A549 (cell line): Measurements from ENCODE around the gene GPC1. TPM values are rescaled to one million over a fixed set of nuclear protein-coding genes. Genes with fewer than 3 reads are reported as not detected.
A peak's percentile ranks its signal among the peaks of the same experiment; 100 is the strongest.

ENCODE experiments used
- ATAC-seq, 2 experiments: fragments of 200-7000 bp in 1 of 2; fragments of >200 bp in 1 of 2; cut with Nextera tagmentation in 1 of 2; cut with Tn5 transposase in 1 of 2; 3 replicates each; pipeline versions ENCODE4 v1.8.0 to v1.9.1; 2018 to 2020; ENCODE audit warnings: mild to moderate bottlenecking in 1 of 2, moderate library complexity in 1 of 2
- CTCF ChIA-PET: fragments of 300-600 bp; sonication (Branson Sonifier 250); formaldehyde crosslinking; extraction: SDS; loops from one replicate; lab custom pipeline; 2021; ENCODE audit warnings: antibody characterized with exemption, inconsistent platforms; lab: Yijun Ruan, JAX
- POLR2A ChIA-PET: fragments of 350-600 bp; formaldehyde crosslinking; extraction: SDS; loops from one replicate; lab custom pipeline; 2021; ENCODE audit warnings: antibody characterized with exemption, inconsistent platforms; lab: Yijun Ruan, JAX
- DNase-seq, 2 experiments: peaks; one replicate each; pipeline versions ENCODE4 v3.0.0 to v3.0.0-alpha.2; 2011 to 2016; ENCODE audit warnings: low read depth in 1 of 2, low spot score in 1 of 2
- FAIRE-seq: peaks from 2 replicates; lab custom pipeline; 2011; peaks lifted over from hg19 to GRCh38; lab: Jason Lieb, UNC
- H3K27ac ChIP-seq, 2 experiments: fragments of >200 bp; sonication (Bioruptor Twin); formaldehyde crosslinking; 3 replicates each; pipeline ENCODE4 v1.5.1; 2016 to 2017
- H3K4me1 ChIP-seq: fragments of >200 bp; sonication (Bioruptor Twin); formaldehyde crosslinking; 3 replicates; pipeline ENCODE4 v1.6.1; 2016
- H3K4me2 ChIP-seq: fragments of >200 bp; sonication (Bioruptor Twin); formaldehyde crosslinking; 3 replicates; pipeline ENCODE4 v1.6.1; 2016
- H3K4me3 ChIP-seq: fragments of >200 bp; sonication (Bioruptor Twin); formaldehyde crosslinking; 3 replicates; pipeline ENCODE4 v1.5.1; 2016
- H3K9me3 ChIP-seq: fragments of >200 bp; sonication (Bioruptor Twin); formaldehyde crosslinking; 3 replicates; pipeline ENCODE4 v1.6.1; 2016
- CBX2 ChIP-seq: fragments of 200-600 bp; sonication (generic); IDR thresholded peaks from 2 replicates; pipeline ENCODE4 v1.6.1; 2016; ENCODE audit warnings: low read depth, mild to moderate bottlenecking, borderline replicate concordance
- CBX8 ChIP-seq: fragments of 200-600 bp; sonication (generic); IDR thresholded peaks from 2 replicates; pipeline ENCODE4 v1.6.1; 2016
- CEBPB ChIP-seq, 2 experiments: fragments of >200 bp in 1 of 2; sonication (Bioruptor Twin) in 1 of 2; formaldehyde crosslinking in 1 of 2; IDR thresholded peaks; 2 replicates each; pipeline ENCODE4 v1.6.1; 2012 to 2016
- CHD4 ChIP-seq: fragments of 200-600 bp; sonication (generic); IDR thresholded peaks from 2 replicates; pipeline ENCODE4 v1.6.1; 2016; ENCODE audit warnings: antibody characterized with exemption, mild to moderate bottlenecking, borderline replicate concordance
- CTCF ChIP-seq: fragments of >200 bp; sonication (Bioruptor Twin); formaldehyde crosslinking; IDR thresholded peaks from 3 replicates; pipeline ENCODE4 v1.5.1; 2016
- EHMT2 ChIP-seq: fragments of 200-600 bp; sonication (generic); IDR thresholded peaks from 2 replicates; pipeline ENCODE4 v1.6.1; 2016; ENCODE audit warnings: antibody characterized with exemption, low read depth, mild to moderate bottlenecking, moderate library complexity
- EP300 ChIP-seq, 2 experiments: fragments of >200 bp; sonication (Bioruptor Twin); formaldehyde crosslinking; IDR thresholded peaks; 2 replicates in 1 of 2; 3 replicates in 1 of 2; pipeline ENCODE4 v1.6.1; 2016 to 2017
- HES2 ChIP-seq: fragments of >200 bp; sonication (Bioruptor Twin); formaldehyde crosslinking; IDR thresholded peaks from 2 replicates; pipeline ENCODE4 v1.6.1; 2016
- KDM1A ChIP-seq: fragments of 200-600 bp; sonication (generic); IDR thresholded peaks from 2 replicates; pipeline ENCODE4 v1.6.1; 2016; ENCODE audit warnings: low read depth, mild to moderate bottlenecking
- KDM5A ChIP-seq: fragments of 200-600 bp; sonication (generic); IDR thresholded peaks from 2 replicates; pipeline ENCODE4 v1.6.1; 2016; ENCODE audit warnings: antibody characterized with exemption, mild to moderate bottlenecking
- NR3C1 ChIP-seq: fragments of >200 bp; sonication (Bioruptor Twin); formaldehyde crosslinking; IDR thresholded peaks from 3 replicates; pipeline ENCODE4 v1.6.1; 2017
- REST ChIP-seq: fragments of 200-600 bp; sonication (generic); IDR thresholded peaks from 2 replicates; pipeline ENCODE4 v1.6.1; 2016; ENCODE audit warnings: antibody characterized with exemption, mild to moderate bottlenecking, moderate library complexity
- RNF2 ChIP-seq: fragments of 200-600 bp; sonication (generic); IDR thresholded peaks from 2 replicates; pipeline ENCODE4 v1.6.1; 2016; ENCODE audit warnings: low read depth, mild to moderate bottlenecking, antibody characterized with exemption, moderate library complexity, borderline replicate concordance
- WGBS: methylation state at CpG from one replicate; pipeline ENCODE4 v1.1.6; 2017; ENCODE audit errors: missing lambda C conversion rate; 5-methylcytosine and 5-hydroxymethylcytosine counted together
- polyA plus RNA-seq, 4 experiments: library from polyadenylated mRNA; depleted of rRNA in 3 of 4; stranded (reverse); fragments of >200 nt; fragmentation: RNase III in 1 of 4; extraction: RNeasy Plus Mini Kit Qiagen cat#74134 plus additional on column Dnase treatment in 1 of 4; gene quantifications; 2 replicates in 3 of 4; 3 replicates in 1 of 4; pipeline ENCODE4 v1.2.3, GENCODE V29; 2011 to 2017

Gene GPC1
- polyA plus RNA-seq, 2 of the 4 experiments (the other 2 are of a cell fraction) = 19.8 to 97.7 TPM

GRCh38 chr2:240399419-240400324 is 35.8 kb upstream of the GPC1 start:
- Histone ChIP-seq H3K4me3 (no peak overlapping the region), H3K9me3 (no peaks in the 10 kb centered on the region), H3K4me1 (no peaks in the 10 kb centered on the region), H3K4me2 (no peak overlapping the region), H3K27ac (peak overlapping the region in 1 of 2 experiments; percentile 40; a peak in 2 of 6 replicates)
- WGBS = 87% methylated on average over 12 of the region's 14 CpGs
- ChIA-PET POLR2A (no interaction called here), CTCF (interaction anchor here (0.6 kb wide), 1 partner anchor 206 kb away, joined by 3 read pairs; no protein-coding TSS in a partner anchor)
- ATAC-seq = no peak
- DNase-seq = no peak
- FAIRE-seq = no peak
- TF ChIP-seq CTCF (no peak), NR3C1 (no peak), EP300 (IDR thresholded peaks at IDR 0.05) (no peak)
- TF ChIP-seq, all 56 proteins: peak for 0

DNA sequence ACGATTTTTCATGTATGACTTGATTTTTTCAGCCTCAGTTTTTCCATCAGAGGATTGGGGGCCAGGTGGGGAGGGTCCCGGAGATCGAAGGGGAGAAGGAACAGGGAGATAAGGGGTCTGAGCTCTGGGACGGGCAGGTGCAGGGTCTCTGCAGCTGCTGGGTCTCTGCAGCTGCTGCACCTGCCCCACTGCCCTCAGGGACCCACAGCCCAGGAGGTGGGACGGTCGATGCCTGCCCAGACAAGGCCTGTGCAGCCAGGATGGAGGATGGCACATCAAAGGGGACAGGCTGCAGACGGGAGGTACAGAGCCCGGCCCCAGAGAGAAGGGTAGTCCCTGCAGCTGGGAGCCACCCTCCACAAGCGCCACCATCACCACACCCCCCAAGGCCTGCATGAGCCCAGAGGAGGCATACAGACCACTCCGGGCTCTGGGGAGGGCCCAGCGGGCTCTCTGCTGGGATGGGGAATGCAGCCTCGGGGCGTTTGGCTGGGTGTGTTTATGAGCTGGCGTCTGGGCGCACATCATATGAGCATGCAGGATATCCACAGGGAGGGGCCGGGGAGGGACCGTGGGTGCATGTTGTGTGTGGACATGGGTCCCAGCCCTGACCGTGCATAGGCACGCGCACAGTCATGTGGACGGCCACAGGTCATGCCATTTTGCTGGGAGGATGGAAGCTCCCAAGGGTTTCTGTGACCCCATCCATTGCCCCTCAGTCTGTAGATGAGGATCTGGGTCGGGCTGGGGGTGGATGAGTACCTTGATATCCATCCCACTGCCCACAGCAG is 34.9 kb upstream of the GPC1 start:
- no peak overlapping the region for H3K4me2 ChIP-seq
- ATAC-seq = no peak; a peak in 1 of 6 replicates
- no peak for DNase-seq
- H3K27ac ChIP-seq = no peak overlapping the region; a peak in 1 of 6 replicates
- ChIA-PET CTCF (interaction anchor here (0.6 kb wide), 1 partner anchor 207 kb away, joined by 3 read pairs; no protein-coding TSS in a partner anchor), POLR2A (no interaction called here)
- H3K4me1 ChIP-seq = no peaks in the 10 kb centered on the region
- H3K4me3 ChIP-seq = no peak overlapping the region
- no peaks in the 10 kb centered on the region for H3K9me3 ChIP-seq
- 80% methylated on average over 17 of the region's 22 CpGs for WGBS
- TF ChIP-seq CBX8 = no peak
- TF ChIP-seq HES2 = no peak
- no peak for TF ChIP-seq KDM5A
- no peak for TF ChIP-seq KDM1A
- no peak for TF ChIP-seq CEBPB (IDR thresholded peaks at IDR 0.05)
- no peak for TF ChIP-seq CBX2
- FAIRE-seq = no peak

- no peak for TF ChIP-seq KDM1A
- TF ChIP-seq CBX2 = no peak
- no peak for TF ChIP-seq EHMT2
- TF ChIP-seq RNF2 = no peak
- TF ChIP-seq CHD4 = no peak
- no peak for TF ChIP-seq REST
- H3K27ac ChIP-seq = peak overlapping the region in 1 of 2 experiments; percentile 19; a peak in 2 of 6 replicates
- DNase-seq = no peak
- ChIA-PET POLR2A (no interaction called here), CTCF (no interaction called here)
- H3K4me3 ChIP-seq = no peak overlapping the region
- 73% methylated on average over 7 of the region's 12 CpGs for WGBS
- no peaks in the 10 kb centered on the region for H3K4me1 ChIP-seq
- H3K4me2 ChIP-seq = no peak overlapping the region
- no peaks in the 10 kb centered on the region for H3K9me3 ChIP-seq
- no peak for FAIRE-seq
- ATAC-seq = peak in 1 of 2 experiments; percentile 34; a peak in 2 of 6 replicates
Observed at GRCh38 chr2:240401308-240401707, 34.2 kb upstream of the GPC1 start.
